Smooth muscle cell (in vitro differentiated cells): ENCODE data around the gene EIF5AL1. TPM values are rescaled to one million over a fixed set of nuclear protein-coding genes. Genes with fewer than 3 reads are reported as not detected.
"Not testable (repeated sequence)": the region's sequence is repeated elsewhere in the genome, so short reads cannot be mapped to it uniquely, and the experiment has no call there.

Experiments
- DNase-seq: peaks from one replicate; lab custom pipeline; 2025; ENCODE audit not compliant: unreplicated experiment; lab: John Stamatoyannopoulos, UW
- H2AFZ ChIP-seq: fragments of 200-600 bp; sonication (generic); 2 replicates; pipeline ENCODE4 v1.6.0; 2016; ENCODE audit warnings: antibody characterized with exemption, low read depth, mild to moderate bottlenecking
- H3F3A ChIP-seq: fragments of 200-600 bp; sonication (generic); 2 replicates; pipeline ENCODE4 v1.6.0; 2017; ENCODE audit warnings: antibody characterized with exemption, low read depth
- H3K27ac ChIP-seq: fragments of 200-600 bp; sonication (generic); 2 replicates; pipeline ENCODE4 v1.5.1; 2016; ENCODE audit warnings: low read depth, mild to moderate bottlenecking
- H3K27me3 ChIP-seq: fragments of 200-600 bp; sonication (generic); 2 replicates; pipeline ENCODE4 v1.6.1; 2016; ENCODE audit warnings: low read depth, mild to moderate bottlenecking
- H3K36me3 ChIP-seq: fragments of 200-600 bp; sonication (generic); 2 replicates; pipeline ENCODE4 v1.5.1; 2016; ENCODE audit warnings: low read depth
- H3K4me1 ChIP-seq: fragments of 200-600 bp; sonication (generic); 2 replicates; pipeline ENCODE4 v1.5.1; 2016; ENCODE audit warnings: low read depth
- H3K4me2 ChIP-seq: fragments of 200-600 bp; sonication (generic); 2 replicates; pipeline ENCODE4 v1.6.0; 2016; ENCODE audit warnings: mild to moderate bottlenecking
- H3K4me3 ChIP-seq: fragments of 200-600 bp; sonication (generic); 2 replicates; pipeline ENCODE4 v1.5.1; 2016; ENCODE audit warnings: mild to moderate bottlenecking
- H3K79me2 ChIP-seq: fragments of 200-600 bp; sonication (generic); 2 replicates; pipeline ENCODE4 v1.6.0; 2016; ENCODE audit warnings: low read depth, mild to moderate bottlenecking
- H3K9ac ChIP-seq: fragments of 200-600 bp; sonication (generic); 2 replicates; pipeline ENCODE4 v1.6.0; 2016; ENCODE audit warnings: low read depth
- H3K9me3 ChIP-seq: fragments of 200-600 bp; sonication (generic); replicated peaks from 2 replicates; pipeline ENCODE4 v1.5.1; 2016; ENCODE audit warnings: low read depth
- H4K20me1 ChIP-seq: fragments of 200-600 bp; sonication (generic); 2 replicates; pipeline ENCODE4 v1.6.0; 2016; ENCODE audit warnings: low read depth
- CTCF ChIP-seq: fragments of 200-600 bp; sonication (generic); IDR thresholded peaks from 2 replicates; pipeline ENCODE4 v1.5.1; 2017; ENCODE audit warnings: borderline replicate concordance, mild to moderate bottlenecking, antibody characterized with exemption; ENCODE audit not compliant: insufficient read depth, poor library complexity, severe bottlenecking
- WGBS: methylation state at CpG from one replicate; pipeline ENCODE4 v1.1.7; 2016; ENCODE audit warnings: low lambda C conversion rate; 5-methylcytosine and 5-hydroxymethylcytosine counted together
- polyA plus RNA-seq: library from polyadenylated mRNA; unstranded; fragments of >200 nt; fragmentation: Nextera tagmentation; extraction: Ambion mirVana; gene quantifications from 2 replicates; pipeline ENCODE4 v1.2.1, GENCODE V29; 2016
- total RNA-seq: library from RNA; depleted of rRNA; stranded (reverse); fragments of >200 nt; gene quantifications from 2 replicates; pipeline ENCODE4 v1.2.3, GENCODE V29; 2014

The EIF5AL1 gene
- total and polyA plus RNA-seq, 2 experiments from 2014 or later = 0.49 to 1.6 TPM

DNA sequence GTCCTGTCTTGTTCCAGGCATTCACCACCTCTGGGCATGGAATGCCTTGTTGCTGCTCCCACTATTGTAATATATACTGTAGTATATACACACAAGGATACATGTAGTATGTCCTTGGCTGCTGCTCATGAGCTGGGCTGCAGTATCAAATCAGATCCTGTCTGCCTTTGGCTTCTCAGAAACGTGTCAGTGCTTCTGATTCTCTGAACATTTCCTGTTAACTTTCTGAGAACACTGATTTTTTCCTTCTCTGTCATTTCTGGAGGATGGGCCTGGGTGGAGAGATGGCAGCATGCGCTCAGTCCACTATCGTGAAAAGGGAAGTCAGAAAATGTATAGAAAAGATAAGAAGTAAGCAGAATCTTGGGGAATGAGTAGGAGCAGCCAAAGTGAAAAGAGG lies 35.6 kb downstream of the EIF5AL1 start:
- Histone ChIP-seq H3K9ac (no peak overlapping the region), H3F3A (no peaks in the 10 kb centered on the region), H3K79me2 (no peaks in the 10 kb centered on the region), H3K27ac (no peak overlapping the region), H3K9me3 (no peaks in the 10 kb centered on the region), H3K4me1 (no peaks in the 10 kb centered on the region), H3K4me2 (no peak overlapping the region), H3K4me3 (no peak overlapping the region), H3K36me3 (no peaks in the 10 kb centered on the region), H4K20me1 (no peaks in the 10 kb centered on the region), H2AFZ (no peak overlapping the region), H3K27me3 (peaks cover 5% of the 10 kb centered on the region)
- WGBS = 47% methylated on average over 3 of the region's 3 CpGs
- no peak for DNase-seq
- no peak for TF ChIP-seq CTCF

- no peak overlapping the region for H3K9ac ChIP-seq
- no peak overlapping the region for H3K4me2 ChIP-seq
- H3K9me3 ChIP-seq = no peaks in the 10 kb centered on the region
- no peak overlapping the region for H3K4me3 ChIP-seq
- no peaks in the 10 kb centered on the region for H3K4me1 ChIP-seq
- no peak overlapping the region for H3K27ac ChIP-seq
- WGBS = 75% methylated on average over 2 of the region's 2 CpGs
- DNase-seq = no peak
- H4K20me1 ChIP-seq = no peaks in the 10 kb centered on the region
- H3K36me3 ChIP-seq = no peaks in the 10 kb centered on the region
- no peaks in the 10 kb centered on the region for H3K79me2 ChIP-seq
- no peak overlapping the region for H2AFZ ChIP-seq
- no peaks in the 10 kb centered on the region for H3F3A ChIP-seq
- TF ChIP-seq CTCF = no peak
- H3K27me3 ChIP-seq = peaks cover 5% of the 10 kb centered on the region
These were observed 39.8 kb downstream of the EIF5AL1 start for GRCh38 chr10:79552143-79552542.

DNA sequence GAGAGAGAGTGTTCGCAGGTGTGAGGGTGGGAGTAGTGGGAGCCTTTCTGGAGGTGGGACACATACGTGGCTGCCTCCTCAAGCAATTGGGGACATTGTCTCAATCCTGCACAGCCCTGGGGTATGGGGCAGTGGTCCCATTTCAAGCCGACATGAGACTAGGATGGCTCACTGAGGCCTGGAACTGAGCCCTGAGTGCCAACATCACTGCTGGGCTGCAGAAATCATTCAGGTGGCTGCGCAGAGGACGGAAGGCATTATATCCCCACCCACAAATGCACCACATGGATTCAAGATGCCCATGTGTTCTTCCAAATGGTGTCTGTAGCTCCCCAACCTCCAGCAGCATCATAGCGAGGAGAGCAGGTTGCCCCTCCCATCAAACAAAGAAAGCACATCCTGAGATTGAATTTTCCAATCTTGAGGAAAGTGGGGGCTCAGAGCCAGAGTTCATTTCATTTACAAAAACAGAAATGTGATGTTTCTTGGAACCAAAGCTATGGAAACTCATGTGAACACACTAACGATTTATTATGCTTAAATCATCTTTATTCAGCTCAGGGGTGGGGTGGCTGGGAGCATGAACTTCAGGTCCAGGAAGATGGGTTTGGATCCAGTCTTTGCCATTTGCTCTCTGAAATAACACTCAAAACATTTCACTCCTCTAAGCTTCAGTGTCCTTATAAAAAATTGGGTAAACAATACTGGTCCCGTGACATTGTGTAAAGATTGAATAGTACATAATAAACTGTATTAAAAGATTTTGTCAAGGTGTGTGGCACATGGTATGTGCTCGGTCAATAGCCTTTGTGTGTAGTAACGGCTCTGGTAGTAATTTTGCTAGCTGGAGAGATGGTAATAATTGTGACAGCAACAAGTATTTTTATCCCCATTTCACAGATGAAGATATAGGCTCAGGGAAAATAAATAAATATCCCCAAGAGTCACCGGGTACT lies 43.3 kb downstream of the EIF5AL1 start:
- Histone ChIP-seq H4K20me1 (no peaks in the 10 kb centered on the region), H3K36me3 (no peaks in the 10 kb centered on the region), H3K9ac (no peak overlapping the region), H3K4me1 (no peaks in the 10 kb centered on the region), H3F3A (no peaks in the 10 kb centered on the region), H2AFZ (no peak overlapping the region), H3K9me3 (no peaks in the 10 kb centered on the region), H3K27me3 (no peaks in the 10 kb centered on the region), H3K27ac (no peak overlapping the region), H3K4me2 (no peak overlapping the region), H3K4me3 (no peak overlapping the region), H3K79me2 (no peaks in the 10 kb centered on the region)
- DNase-seq = no peak
- no peak for TF ChIP-seq CTCF
- 87% methylated on average over 11 of the region's 11 CpGs for WGBS

DNA sequence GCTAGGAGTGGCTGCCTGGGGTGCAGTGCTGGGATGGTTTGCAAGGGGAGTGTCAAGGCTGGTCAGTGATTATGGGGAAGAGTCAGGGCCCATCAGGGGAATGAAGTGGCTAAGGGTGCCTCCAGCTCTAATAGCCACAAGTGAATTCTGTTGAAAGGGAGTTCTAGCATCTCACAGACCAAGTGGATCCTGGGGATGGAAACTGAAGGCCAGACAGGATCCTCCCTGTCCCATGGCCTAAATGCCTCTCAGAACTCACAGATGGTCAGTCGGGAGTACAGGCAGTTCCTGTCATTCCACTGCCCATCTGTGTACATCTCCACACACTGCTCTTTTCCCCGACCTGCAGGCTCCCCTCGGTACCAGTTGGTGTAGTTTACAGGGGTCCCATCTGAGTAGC lies 44.6 kb downstream of the EIF5AL1 start:
- not testable (repeated sequence) for H2AFZ ChIP-seq, H3K79me2 ChIP-seq, H3K4me2 ChIP-seq, DNase-seq, H3K9me3 ChIP-seq, H3K9ac ChIP-seq, H3K4me1 ChIP-seq, H3F3A ChIP-seq, H3K4me3 ChIP-seq, H4K20me1 ChIP-seq, H3K27me3 ChIP-seq, H3K36me3 ChIP-seq, H3K27ac ChIP-seq
- WGBS = 97% methylated on average over 3 of the region's 3 CpGs
